ENCODE results near the gene UBL3. TPM values are rescaled to one million over a fixed set of nuclear protein-coding genes. Genes with fewer than 3 reads are reported as not detected.

Gene UBL3, protein sequence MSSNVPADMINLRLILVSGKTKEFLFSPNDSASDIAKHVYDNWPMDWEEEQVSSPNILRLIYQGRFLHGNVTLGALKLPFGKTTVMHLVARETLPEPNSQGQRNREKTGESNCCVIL
- 10 to 100 TPM; 15.0 to 15.2 TPM for total RNA-seq
- 37.0 TPM for polyA plus RNA-seq

GRCh38 chr13:29850213-29850898 is at the start of gene UBL3:
Gene UBL3 (minus strand): TSS chr13:29850617. CDS start chr13:29849538, 1,079 bp downstream.
- ChIA-PET CTCF (interaction anchor here (0.8 to 16.8 kb wide), 11 partner anchors 12 to 342 kb away, joined by 3 to 175 read pairs (median 4); no protein-coding TSS in a partner anchor), POLR2A (interaction anchor here (0.6 to 4.4 kb wide), 8 partner anchors 52 to 767 kb away, joined by 3 to 41 read pairs (median 8); partner anchors contain the start of gene USPL1)
- Mint-ChIP-seq H3K36me3 (peaks cover 0 to 22% (median 0%) of the 10 kb centered on the region in 3 donors), H3K9me3 (no peaks in the 10 kb centered on the region), H3K4me3 (peak within 1 kb of the TSS; percentile 90 to 100 (median 98)), H3K27ac (peak within 1 kb of the TSS; percentile 91 to 100 (median 99)), H3K4me1 (peaks cover 30 to 34% (median 30%) of the 10 kb centered on the region in 3 donors), H3K27me3 (peaks cover 0 to 2% of the 10 kb centered on the region in 2 donors)
- H3K9me3 ChIP-seq (ENCODE audit: low read length), result no peaks in the 10 kb centered on the region
- H3K27me3 ChIP-seq (ENCODE audit: insufficient read depth, low read length, poor library complexity, severe bottlenecking), result no peaks in the 10 kb centered on the region
- H3K4me1 ChIP-seq (ENCODE audit: insufficient read depth, low read length), result peaks cover 13% of the 10 kb centered on the region
- H3K4me3 ChIP-seq (ENCODE audit: low read length), result peak within 1 kb of the TSS; percentile 81
- peak; percentile 88 to 96 (median 91) for DNase-seq
- H3K27ac ChIP-seq (ENCODE audit: low read depth, low read length), result peak within 1 kb of the TSS; percentile 90
- H3K36me3 ChIP-seq (ENCODE audit: insufficient read depth, low read length), result no peaks in the 10 kb centered on the region

DNA sequence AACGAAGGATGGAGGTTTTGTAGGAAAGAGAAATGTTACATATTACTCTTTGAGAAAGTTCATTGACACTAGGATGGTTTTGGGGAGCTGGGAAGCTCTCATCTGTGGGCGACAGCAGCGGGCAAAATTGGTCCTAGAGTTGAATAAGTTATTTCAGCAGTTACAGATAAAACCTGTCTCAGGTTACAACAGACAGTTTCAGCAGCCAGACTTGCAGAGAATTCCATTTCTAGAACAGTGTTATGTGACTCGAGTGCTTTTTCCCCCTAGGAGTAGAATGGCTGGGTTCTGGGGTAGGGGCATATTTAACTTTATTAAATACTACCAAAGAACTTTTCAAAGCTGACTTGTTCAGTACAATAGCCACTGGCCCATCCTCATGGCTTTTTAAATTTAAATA is 46.7 kb upstream of the UBL3 start:
- H3K27me3 ChIP-seq (ENCODE audit: insufficient read depth, low read length, poor library complexity, severe bottlenecking), result no peaks in the 10 kb centered on the region
- Mint-ChIP-seq H3K27me3 (no peaks in the 10 kb centered on the region), H3K9me3 (no peaks in the 10 kb centered on the region), H3K36me3 (no peaks in the 10 kb centered on the region), H3K4me1 (peaks cover 13 to 17% (median 16%) of the 10 kb centered on the region in 3 donors), H3K4me3 (no peak overlapping the region), H3K27ac (no peak overlapping the region)
- no peaks in the 10 kb centered on the region for H3K9me3 ChIP-seq (ENCODE audit: low read length)
- POLR2A ChIA-PET, result no interaction called here
- H3K27ac ChIP-seq (ENCODE audit: low read depth, low read length), result no peak overlapping the region
- H3K36me3 ChIP-seq (ENCODE audit: insufficient read depth, low read length), result no peaks in the 10 kb centered on the region
- CTCF ChIA-PET, result no interaction called here
- no peak overlapping the region for H3K4me3 ChIP-seq (ENCODE audit: low read length)
- DNase-seq, result no peak
- peaks cover 8% of the 10 kb centered on the region for H3K4me1 ChIP-seq (ENCODE audit: insufficient read depth, low read length)

DNA sequence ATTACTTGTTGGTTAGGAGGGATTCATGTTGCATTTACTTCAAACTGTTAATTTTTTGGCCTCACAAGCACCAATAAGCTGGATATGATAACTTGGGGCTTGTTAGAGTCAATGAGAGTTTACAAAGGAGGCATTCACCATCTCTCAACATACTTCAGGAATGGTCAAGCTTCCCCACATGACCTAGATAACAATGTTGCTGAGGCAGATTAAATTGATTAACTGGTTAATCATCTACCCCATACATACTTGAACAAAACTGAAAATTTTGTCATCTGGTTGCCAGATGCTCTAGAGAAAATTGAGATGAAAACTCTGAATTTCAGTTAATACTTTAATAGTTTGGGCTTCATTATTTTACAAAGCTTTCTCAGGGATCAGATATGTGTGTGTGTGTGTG is 43.0 kb upstream of the UBL3 start:
- Mint-ChIP-seq H3K4me1 (peaks cover 0 to 7% (median 5%) of the 10 kb centered on the region in 3 donors), H3K27me3 (peaks cover 0 to 2% of the 10 kb centered on the region in 2 donors), H3K4me3 (no peak overlapping the region), H3K9me3 (no peaks in the 10 kb centered on the region), H3K36me3 (no peaks in the 10 kb centered on the region), H3K27ac (no peak overlapping the region)
- ChIA-PET POLR2A (no interaction called here), CTCF (interaction anchor here (1.0 kb wide), 1 partner anchor 30 kb away, joined by 3 read pairs; no protein-coding TSS in a partner anchor)
- H3K9me3 ChIP-seq (ENCODE audit: low read length), result no peaks in the 10 kb centered on the region
- H3K27me3 ChIP-seq (ENCODE audit: insufficient read depth, low read length, poor library complexity, severe bottlenecking), result no peaks in the 10 kb centered on the region
- H3K27ac ChIP-seq (ENCODE audit: low read depth, low read length), result no peak overlapping the region
- H3K4me1 ChIP-seq (ENCODE audit: insufficient read depth, low read length), result no peaks in the 10 kb centered on the region
- H3K4me3 ChIP-seq (ENCODE audit: low read length), result no peak overlapping the region
- no peak for DNase-seq
- no peaks in the 10 kb centered on the region for H3K36me3 ChIP-seq (ENCODE audit: insufficient read depth, low read length)

GRCh38 chr13:29892151-29892550 is 41.7 kb upstream of the UBL3 start:
- Mint-ChIP-seq H3K36me3 (no peaks in the 10 kb centered on the region), H3K27me3 (peaks cover 0 to 2% of the 10 kb centered on the region in 2 donors), H3K4me1 (peaks cover under 1 to 11% (median 5%) of the 10 kb centered on the region in 3 donors), H3K27ac (no peak overlapping the region), H3K9me3 (no peaks in the 10 kb centered on the region), H3K4me3 (no peak overlapping the region)
- Histone ChIP-seq H3K4me1 (ENCODE audit: insufficient read depth, low read length) (no peaks in the 10 kb centered on the region), H3K9me3 (ENCODE audit: low read length) (no peaks in the 10 kb centered on the region), H3K36me3 (ENCODE audit: insufficient read depth, low read length) (no peaks in the 10 kb centered on the region), H3K4me3 (ENCODE audit: low read length) (no peak overlapping the region), H3K27me3 (ENCODE audit: insufficient read depth, low read length, poor library complexity, severe bottlenecking) (no peaks in the 10 kb centered on the region), H3K27ac (ENCODE audit: low read depth, low read length) (no peak overlapping the region)
- ChIA-PET CTCF (interaction anchor here (1.2 kb wide), 1 partner anchor 43 kb away, joined by 4 read pairs; no protein-coding TSS in a partner anchor), POLR2A (no interaction called here)
- no peak for DNase-seq

DNA sequence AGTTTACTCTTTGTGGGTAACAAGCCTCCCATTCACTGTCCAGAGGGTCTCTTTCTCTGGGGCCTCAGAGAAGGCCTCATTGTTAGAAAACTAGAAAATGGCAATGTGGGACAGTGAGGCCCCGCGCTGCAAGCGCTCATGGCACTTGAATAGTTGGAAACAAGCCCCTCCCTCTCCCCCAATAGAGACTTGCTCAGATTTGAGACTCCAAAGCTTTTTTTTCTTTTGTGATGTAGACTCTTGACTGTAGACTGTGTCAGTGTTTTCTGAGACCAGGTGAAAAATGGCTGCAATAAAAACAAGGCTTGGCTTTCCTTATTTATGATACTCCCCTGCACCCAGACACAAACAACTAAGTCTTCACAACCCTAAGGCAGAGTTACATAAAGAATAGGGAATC is 38.7 kb upstream of the UBL3 start:
- H3K9me3 ChIP-seq (ENCODE audit: low read length), result no peaks in the 10 kb centered on the region
- DNase-seq, result no peak
- no peaks in the 10 kb centered on the region for H3K27me3 ChIP-seq (ENCODE audit: insufficient read depth, low read length, poor library complexity, severe bottlenecking)
- peaks cover 15 to 25% (median 20%) of the 10 kb centered on the region in 3 donors for H3K4me1 Mint-ChIP-seq
- no peak overlapping the region for H3K4me3 Mint-ChIP-seq
- POLR2A ChIA-PET, result no interaction called here
- no peaks in the 10 kb centered on the region for H3K4me1 ChIP-seq (ENCODE audit: insufficient read depth, low read length)
- H3K27ac Mint-ChIP-seq, result no peak overlapping the region
- no peaks in the 10 kb centered on the region for H3K9me3 Mint-ChIP-seq
- no peak overlapping the region for H3K4me3 ChIP-seq (ENCODE audit: low read length)
- H3K27me3 Mint-ChIP-seq, result peaks cover 0 to 2% of the 10 kb centered on the region in 2 donors
- H3K36me3 Mint-ChIP-seq, result no peaks in the 10 kb centered on the region
- H3K27ac ChIP-seq (ENCODE audit: low read depth, low read length), result no peak overlapping the region
- CTCF ChIA-PET, result interaction anchor here (0.9 kb wide), 1 partner anchor 226 kb away, joined by 3 read pairs; no protein-coding TSS in a partner anchor
- no peaks in the 10 kb centered on the region for H3K36me3 ChIP-seq (ENCODE audit: insufficient read depth, low read length)

DNA sequence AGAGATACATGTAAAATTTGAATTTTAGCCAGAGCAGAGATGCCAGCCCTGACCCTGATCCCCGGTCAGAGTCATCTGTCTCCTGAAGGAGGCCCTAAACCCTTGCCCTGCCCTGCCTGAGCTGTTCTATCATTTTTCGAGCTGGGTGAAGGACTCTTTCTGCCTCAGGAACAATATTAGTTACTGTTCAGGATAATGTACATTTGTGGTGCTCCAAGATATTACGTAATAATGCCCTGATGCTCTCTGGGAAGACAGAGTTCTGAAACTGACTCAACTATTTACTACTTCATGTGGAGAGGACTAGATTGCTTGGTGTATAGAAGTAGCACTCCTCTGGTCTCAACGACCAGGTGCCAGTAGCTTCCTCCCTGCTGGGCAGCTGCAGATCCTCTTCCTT is 37.9 kb upstream of the UBL3 start:
- ChIA-PET CTCF (no interaction called here), POLR2A (no interaction called here)
- no peak overlapping the region for H3K4me3 ChIP-seq (ENCODE audit: low read length)
- Mint-ChIP-seq H3K4me3 (no peak overlapping the region), H3K4me1 (peaks cover 15 to 22% (median 20%) of the 10 kb centered on the region in 3 donors), H3K27ac (peak overlapping the region in 2 of 8 donors; percentile 13 to 40), H3K27me3 (peaks cover 0 to 2% of the 10 kb centered on the region in 2 donors), H3K36me3 (no peaks in the 10 kb centered on the region), H3K9me3 (no peaks in the 10 kb centered on the region)
- no peak overlapping the region for H3K27ac ChIP-seq (ENCODE audit: low read depth, low read length)
- no peak for DNase-seq
- H3K4me1 ChIP-seq (ENCODE audit: insufficient read depth, low read length), result no peaks in the 10 kb centered on the region
- H3K9me3 ChIP-seq (ENCODE audit: low read length), result no peaks in the 10 kb centered on the region
- H3K27me3 ChIP-seq (ENCODE audit: insufficient read depth, low read length, poor library complexity, severe bottlenecking), result no peaks in the 10 kb centered on the region
- no peaks in the 10 kb centered on the region for H3K36me3 ChIP-seq (ENCODE audit: insufficient read depth, low read length)

- peak overlapping the region in 2 of 8 donors; percentile 13 to 37 for H3K27ac Mint-ChIP-seq
- H3K9me3 Mint-ChIP-seq, result no peaks in the 10 kb centered on the region
- H3K27ac ChIP-seq (ENCODE audit: low read depth, low read length), result no peak overlapping the region
- ChIA-PET CTCF (no interaction called here), POLR2A (no interaction called here)
- peaks cover 15 to 22% (median 20%) of the 10 kb centered on the region in 3 donors for H3K4me1 Mint-ChIP-seq
- H3K4me3 Mint-ChIP-seq, result no peak overlapping the region
- no peaks in the 10 kb centered on the region for H3K4me1 ChIP-seq (ENCODE audit: insufficient read depth, low read length)
- peaks cover 0 to 2% of the 10 kb centered on the region in 2 donors for H3K27me3 Mint-ChIP-seq
- no peak overlapping the region for H3K4me3 ChIP-seq (ENCODE audit: low read length)
- no peak for DNase-seq
- H3K36me3 Mint-ChIP-seq, result no peaks in the 10 kb centered on the region
- H3K36me3 ChIP-seq (ENCODE audit: insufficient read depth, low read length), result no peaks in the 10 kb centered on the region
- H3K9me3 ChIP-seq (ENCODE audit: low read length), result no peaks in the 10 kb centered on the region
- H3K27me3 ChIP-seq (ENCODE audit: insufficient read depth, low read length, poor library complexity, severe bottlenecking), result no peaks in the 10 kb centered on the region
Observed at GRCh38 chr13:29887686-29888085, 37.3 kb upstream of the UBL3 start.

DNA sequence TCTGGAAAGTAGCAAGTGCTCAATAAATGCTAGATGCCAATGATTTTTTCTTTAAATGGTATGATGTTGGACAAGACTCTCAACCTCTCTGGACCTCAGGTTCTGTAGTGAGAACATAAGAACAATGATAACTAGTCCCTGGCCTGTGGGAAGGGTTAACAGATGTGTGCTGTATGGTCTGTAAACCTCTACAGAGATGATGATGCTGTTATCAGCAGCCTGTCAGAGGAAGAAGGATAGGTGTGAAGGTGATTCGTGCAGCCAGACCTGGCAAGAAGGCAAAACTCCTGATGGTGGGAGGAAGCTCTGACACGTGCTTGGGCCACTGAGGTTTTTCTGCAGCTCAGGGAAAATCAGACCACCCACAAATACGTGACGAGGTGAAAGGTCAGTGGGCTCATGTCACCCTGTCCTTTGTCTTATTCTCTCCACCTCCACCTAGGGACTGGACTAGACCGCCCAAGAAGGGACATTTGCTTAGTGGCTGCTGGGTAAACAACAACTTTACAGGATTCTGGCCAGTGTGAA is 36.7 kb upstream of the UBL3 start:
- no peaks in the 10 kb centered on the region for H3K36me3 Mint-ChIP-seq
- no peak overlapping the region for H3K4me3 Mint-ChIP-seq
- no peaks in the 10 kb centered on the region for H3K4me1 ChIP-seq (ENCODE audit: insufficient read depth, low read length)
- peaks cover 15 to 22% (median 20%) of the 10 kb centered on the region in 3 donors for H3K4me1 Mint-ChIP-seq
- H3K9me3 Mint-ChIP-seq, result no peaks in the 10 kb centered on the region
- no peaks in the 10 kb centered on the region for H3K27me3 ChIP-seq (ENCODE audit: insufficient read depth, low read length, poor library complexity, severe bottlenecking)
- ChIA-PET POLR2A (no interaction called here), CTCF (no interaction called here)
- H3K9me3 ChIP-seq (ENCODE audit: low read length), result no peaks in the 10 kb centered on the region
- H3K4me3 ChIP-seq (ENCODE audit: low read length), result no peak overlapping the region
- peak overlapping the region in 2 of 8 donors; percentile 60 to 78 for H3K27ac Mint-ChIP-seq
- DNase-seq, result no peak
- peaks cover 0 to 2% of the 10 kb centered on the region in 2 donors for H3K27me3 Mint-ChIP-seq
- no peaks in the 10 kb centered on the region for H3K36me3 ChIP-seq (ENCODE audit: insufficient read depth, low read length)
- no peak overlapping the region for H3K27ac ChIP-seq (ENCODE audit: low read depth, low read length)
